GM13976 (cell line): ENCODE data around the gene CACHD1.

Experiments
- DNase-seq: peaks from one replicate; pipeline ENCODE4 v3.0.0; 2012; ENCODE audit warnings: low spot score
- in situ Hi-C: fragments of 300-500 bp; cut with MboI; formaldehyde crosslinking; loops from one replicate; pipeline ENCODE4 v1.12.0; 2022; ENCODE audit warnings: low sequenced_read_pairs, mixed read lengths, inconsistent platforms; ENCODE audit not compliant: unreplicated experiment
- TF ChIP-seq, protein P1 (sequence below): IDR thresholded peaks from 2 replicates; pipeline ENCODE4 v1.5.1; 2012; ENCODE audit warnings: borderline replicate concordance, mild to moderate bottlenecking; ENCODE audit not compliant: insufficient read depth; ENCODE audit errors: extremely low read depth, missing control alignments, control extremely low read depth

CACHD1 gene

DNA sequence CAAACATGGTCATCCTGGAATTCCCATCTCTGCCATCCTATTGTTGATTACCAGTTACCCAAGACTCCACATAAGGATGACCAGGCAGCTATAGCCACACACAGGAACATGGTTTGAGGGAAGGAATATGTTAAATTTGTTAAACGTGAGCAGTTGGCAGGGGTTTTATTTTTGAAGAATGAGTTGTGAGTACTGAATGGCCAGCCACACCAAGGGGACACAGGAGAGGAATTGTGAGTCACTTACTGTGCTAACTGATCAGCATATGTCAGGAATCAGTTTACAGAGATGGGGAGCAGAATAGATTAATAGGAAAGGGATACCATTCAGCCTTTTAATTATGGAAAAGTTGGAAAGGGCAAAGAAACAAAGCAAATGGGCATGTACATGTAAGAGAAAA is 235.7 kb downstream of the CACHD1 start:
- DNase-seq, result no peak
- in situ Hi-C loops, result no loop called here
- TF ChIP-seq, protein P1, sequence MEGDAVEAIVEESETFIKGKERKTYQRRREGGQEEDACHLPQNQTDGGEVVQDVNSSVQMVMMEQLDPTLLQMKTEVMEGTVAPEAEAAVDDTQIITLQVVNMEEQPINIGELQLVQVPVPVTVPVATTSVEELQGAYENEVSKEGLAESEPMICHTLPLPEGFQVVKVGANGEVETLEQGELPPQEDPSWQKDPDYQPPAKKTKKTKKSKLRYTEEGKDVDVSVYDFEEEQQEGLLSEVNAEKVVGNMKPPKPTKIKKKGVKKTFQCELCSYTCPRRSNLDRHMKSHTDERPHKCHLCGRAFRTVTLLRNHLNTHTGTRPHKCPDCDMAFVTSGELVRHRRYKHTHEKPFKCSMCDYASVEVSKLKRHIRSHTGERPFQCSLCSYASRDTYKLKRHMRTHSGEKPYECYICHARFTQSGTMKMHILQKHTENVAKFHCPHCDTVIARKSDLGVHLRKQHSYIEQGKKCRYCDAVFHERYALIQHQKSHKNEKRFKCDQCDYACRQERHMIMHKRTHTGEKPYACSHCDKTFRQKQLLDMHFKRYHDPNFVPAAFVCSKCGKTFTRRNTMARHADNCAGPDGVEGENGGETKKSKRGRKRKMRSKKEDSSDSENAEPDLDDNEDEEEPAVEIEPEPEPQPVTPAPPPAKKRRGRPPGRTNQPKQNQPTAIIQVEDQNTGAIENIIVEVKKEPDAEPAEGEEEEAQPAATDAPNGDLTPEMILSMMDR, result no peak

- TF ChIP-seq, protein P1, result no peak
- DNase-seq, result no peak
- in situ Hi-C loops, result no loop called here
Measured at GRCh38 chr1:64711266-64711665, 241.3 kb downstream of the CACHD1 start.

- TF ChIP-seq, protein P1, result no peak
- no peak for DNase-seq
- in situ Hi-C loops, result no loop called here
Measured at GRCh38 chr1:64712049-64712448, 242.1 kb downstream of the CACHD1 start.

DNA sequence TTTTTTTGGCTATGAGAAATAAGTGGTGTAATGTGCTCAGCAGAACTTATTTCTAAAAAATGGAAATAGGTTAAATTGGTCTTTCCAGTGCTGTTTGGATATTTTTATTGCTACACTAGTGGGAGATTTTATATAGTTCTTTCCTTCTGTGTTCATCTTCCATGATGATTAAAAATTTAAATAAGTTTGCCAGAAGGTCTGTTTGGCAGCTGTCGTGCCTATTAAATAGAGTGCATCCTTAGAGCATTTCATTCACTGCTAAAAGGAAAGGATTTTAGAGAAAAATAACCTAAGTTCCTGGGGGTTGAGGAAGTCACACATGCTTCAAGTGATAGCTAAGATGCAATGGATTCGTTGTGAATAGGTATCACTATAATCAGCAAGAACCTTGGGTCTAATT is 245.3 kb downstream of the CACHD1 start:
- TF ChIP-seq, protein P1, result no peak
- in situ Hi-C loops, result no loop called here
- DNase-seq, result no peak

- TF ChIP-seq, protein P1, result no peak
- DNase-seq, result no peak
- in situ Hi-C loops, result no loop called here
Measured at GRCh38 chr1:64721135-64721534, 251.2 kb downstream of the CACHD1 start.

GRCh38 chr1:64721576-64722145 is 251.7 kb downstream of the CACHD1 start:
- no peak for DNase-seq
- in situ Hi-C loops, result no loop called here
- TF ChIP-seq, protein P1, result no peak
